Heart right ventricle (tissue), 16 donors: ENCODE data around the gene ZCCHC2. TPM values are rescaled to one million over a fixed set of nuclear protein-coding genes. Genes with fewer than 3 reads are reported as not detected.

Experiments
- ATAC-seq, 8 donors: fragments of 200-7000 bp; cut with Tn5 transposase; one replicate each; pipeline ENCODE4 v1.9.1; 2020; ENCODE audit warnings: mild to moderate bottlenecking in 8 of 8, moderate library complexity in 8 of 8, moderate number of reproducible peaks in 1 of 8
- DNase-seq, 2 donors: peaks; one replicate each; pipeline ENCODE4 v3.0.0-alpha.2; 2020
- H3K27ac ChIP-seq, 10 donors: fragments of 200-600 bp; sonication (generic) in 2 of 10; one replicate each; pipeline versions ENCODE4 v1.5.0 to v1.8.0; 2020 to 2022; ENCODE audit warnings: mild to moderate bottlenecking in 3 of 10
- H3K27me3 ChIP-seq, 7 donors: fragments of 200-600 bp; one replicate each; pipeline ENCODE4 v1.8.0; 2021 to 2022; ENCODE audit warnings: mild to moderate bottlenecking in 2 of 7
- H3K36me3 ChIP-seq, 9 donors: fragments of 200-600 bp; sonication (generic) in 1 of 9; one replicate each; pipeline versions ENCODE4 v1.5.0 to v1.8.0; 2020 to 2022; ENCODE audit warnings: mild to moderate bottlenecking in 2 of 9
- H3K4me1 ChIP-seq, 9 donors: fragments of 200-600 bp; sonication (generic) in 1 of 9; one replicate each; pipeline versions ENCODE4 v1.5.0 to v1.8.0; 2020 to 2022; ENCODE audit warnings: mild to moderate bottlenecking in 4 of 9
- H3K4me3 ChIP-seq, 10 donors: fragments of 200-600 bp; sonication (generic) in 2 of 10; one replicate each; pipeline versions ENCODE4 v1.5.0 to v1.8.0; 2020 to 2022; ENCODE audit warnings: mild to moderate bottlenecking in 7 of 10, moderate library complexity in 2 of 10
- H3K9me3 ChIP-seq, 11 donors: fragments of 200-600 bp in 10 of 11; sonication (generic) in 2 of 11; one replicate each; pipeline versions ENCODE4 v1.5.0 to v1.8.0; 2013 to 2022; ENCODE audit warnings: mild to moderate bottlenecking in 2 of 11, control low read depth in 1 of 11, moderate library complexity in 1 of 11
- CTCF ChIP-seq, 9 donors: fragments of 200-600 bp; sonication (generic) in 2 of 9; IDR thresholded peaks; one replicate each; pipeline versions ENCODE4 v1.5.0 to v1.8.0; 2021 to 2022; ENCODE audit warnings: antibody characterized with exemption in 9 of 9, mild to moderate bottlenecking in 5 of 9, moderate library complexity in 1 of 9
- WGBS, 2 donors: extraction: QIAGEN DNeasy Blood & Tissue Kit; methylation state at CpG; one replicate each; pipeline ENCODE4 v1.1.7; 2013; ENCODE audit warnings: inconsistent platforms in 1 of 2; 5-methylcytosine and 5-hydroxymethylcytosine counted together
- intact Hi-C, 10 donors: fragments of 100-400 bp; cut with DNase I; formaldehyde crosslinking; loops; one replicate each; pipeline versions ENCODE4 v1.11.1 to v1.14.2; 2022
- long read RNA-seq, 3 donors: library from polyadenylated mRNA; unstranded; transcript quantifications; one replicate each; pipeline ENCODE4 v2.0.0, GENCODE V29; 2020 to 2021
- polyA plus RNA-seq, 2 donors: library from polyadenylated mRNA; stranded (reverse); fragments of 200-250 nt; gene quantifications; one replicate each; pipeline ENCODE4 v1.2.3, GENCODE V29; 2013
- total RNA-seq, 10 donors: library from RNA; stranded (reverse); fragmentation: NEBNext Ultra II Directional in 3 of 10; extraction: Animal tissue kit (Norgen Biotek cat#: 25700) in 3 of 10; gene quantifications; one replicate each; pipeline versions ENCODE4 v1.2.1 to v1.2.4, GENCODE V29; 2021 to 2023
- donor health status: Arrhythmogenic right ventricular cardiomyopathy.
- donor health status: ischemic (EF 13 %, LVEDD 7.1; RV severe dilation, severe dysfunction).
- donor health status: healthy with polysubstance abuse.
- donor health status: DM: no; HTN: yes; CAD: no.
- donor health status: DM: no; HTN: no; CAD: no.
- donor health status: ischemic (EF 25% LVEDD 6.9; RV normal size, moderate dysfunction).
- donor health status: ischemic (EF 25% LVEDD 5.7; RV mildly dilated, moderate dysfunction).
- donor health status: healthy.
- donor health status: DM: yes; HTN: yes; CAD: no.
- donor health status: Ischemic cardiomyopathy.
- donor health status: ischemic (EF 35%, LVEDD 5.7; RV mildly dilated, moderate dysfunction).
- donor health status: nonischemic (EF 11% LVEDD 7.7; RV severe dilation, severe dysfunction).
- donor health status: DM: yes; HTN: yes; CAD: no.
- donor health status: PGD.
- donor health status: ischemic (EF 29% LVEDD 5.4; RV normal size, mild dysfunction).
- donor health status: nonischemic (EF 23%, LVEDD 6.1; RV moderate dilation, normal function).

Gene ZCCHC2
- total RNA-seq, result 10 to 100 TPM; 15.1 to 45.3 (median 20.1) TPM
- 1 to 10 TPM; 7.0 to 7.3 TPM for polyA plus RNA-seq
- long read RNA-seq, donor 1, partial matches to known transcripts, result 3 of 7 reads
- long read RNA-seq, donor 1, other reads (novel, unspliced or antisense), result 4 of 7 reads
- long read RNA-seq, donor 2, full-length matches to known transcripts, result 1 of 9 reads
- long read RNA-seq, donor 2, partial matches to known transcripts, result 3 of 9 reads
- long read RNA-seq, donor 2, other reads (novel, unspliced or antisense), result 5 of 9 reads
- long read RNA-seq, donor 3, partial matches to known transcripts, result 4 of 13 reads
- long read RNA-seq, donor 3, other reads (novel, unspliced or antisense), result 9 of 13 reads

- 0 to 1% methylated on average over 33 to 87 of the region's 87 CpGs for WGBS, 2 donors
- no peak for TF ChIP-seq CTCF (IDR thresholded peaks at IDR 0.05)
- intact Hi-C loops, result loop anchor here in 7 of 10 donors (2.0 to 10.0 kb wide), 7 partner anchors 60 to 192 kb away; partner anchors contain the start of gene PHLPP1 (in 1 of the 7)
These were observed at the start of gene ZCCHC2 for GRCh38 chr18:62522504-62523254. TSS of gene ZCCHC2 (plus strand) at chr18:62523025. CDS start at chr18:62523425, 400 bp downstream.

GRCh38 chr18:62479574-62479973 lies 43.3 kb upstream of the ZCCHC2 start:
- Histone ChIP-seq H3K36me3 (no peaks in the 10 kb centered on the region), H3K4me1 (peaks cover 0 to 5% (median 0%) of the 10 kb centered on the region in 9 donors), H3K27me3 (peaks cover 0 to 14% (median 0%) of the 10 kb centered on the region in 7 donors), H3K27ac (no peak overlapping the region), H3K9me3 (peaks cover 0 to 33% (median 16%) of the 10 kb centered on the region in 11 donors), H3K4me3 (no peak overlapping the region)
- intact Hi-C loops, result no loop called here
- TF ChIP-seq CTCF (IDR thresholded peaks at IDR 0.05), result no peak
- 73 to 90% methylated on average over 1 of the region's 1 CpG for WGBS, 2 donors
- DNase-seq (no peak), ATAC-seq (no peak)

More at GRCh38 chr18:62522504-62523254, at the start of gene ZCCHC2:
- peak; percentile 85 to 94 (median 93) for ATAC-seq
- Histone ChIP-seq H3K27ac (peak within 1 kb of the TSS; percentile 96 to 100 (median 99)), H3K4me1 (peaks cover 0 to 37% (median 28%) of the 10 kb centered on the region in 9 donors), H3K9me3 (no peaks in the 10 kb centered on the region), H3K4me3 (peak within 1 kb of the TSS; percentile 77 to 98 (median 92)), H3K27me3 (no peaks in the 10 kb centered on the region), H3K36me3 (no peaks in the 10 kb centered on the region)
- peak; percentile 98 to 99 for DNase-seq

GRCh38 chr18:62480927-62481326 lies 41.9 kb upstream of the ZCCHC2 start:
- TF ChIP-seq CTCF (IDR thresholded peaks at IDR 0.05), result no peak
- peaks cover 0 to 14% (median 0%) of the 10 kb centered on the region in 7 donors for H3K27me3 ChIP-seq
- intact Hi-C loops, result no loop called here
- peaks cover 0 to 7% (median 0%) of the 10 kb centered on the region in 9 donors for H3K4me1 ChIP-seq
- H3K36me3 ChIP-seq, result no peaks in the 10 kb centered on the region
- no peak overlapping the region for H3K27ac ChIP-seq
- no peak for DNase-seq
- ATAC-seq, result no peak
- H3K4me3 ChIP-seq, result no peak overlapping the region
- peaks cover 0 to 33% (median 16%) of the 10 kb centered on the region in 11 donors for H3K9me3 ChIP-seq

GRCh38 chr18:62484941-62485340 lies 37.9 kb upstream of the ZCCHC2 start:
- no peaks in the 10 kb centered on the region for H3K36me3 ChIP-seq
- 78 to 81% methylated on average over 8 of the region's 8 CpGs for WGBS, 2 donors
- peaks cover 0 to 23% (median 15%) of the 10 kb centered on the region in 11 donors for H3K9me3 ChIP-seq
- H3K27ac ChIP-seq, result no peak overlapping the region
- peaks cover 0 to 5% (median 0%) of the 10 kb centered on the region in 9 donors for H3K4me1 ChIP-seq
- DNase-seq, result no peak
- no peak overlapping the region for H3K4me3 ChIP-seq
- ATAC-seq, result no peak
- intact Hi-C loops, result no loop called here
- peaks cover 0 to 19% (median 0%) of the 10 kb centered on the region in 7 donors for H3K27me3 ChIP-seq
- TF ChIP-seq CTCF (IDR thresholded peaks at IDR 0.05), result no peak
